HG02943 (cell line): ENCODE measurements around the gene ARHGAP21.
"Not testable (repeated sequence)": the region's sequence is repeated elsewhere in the genome, so short reads cannot be mapped to it uniquely, and the experiment has no call there.

Experiments
- ATAC-seq: cut with Tn5 transposase; IDR thresholded peaks from one replicate; pipeline ENCODE4 v1.9.1; 2021; ENCODE audit warnings: mild to moderate bottlenecking, low read depth, moderate library complexity; ENCODE audit not compliant: unreplicated experiment

The ARHGAP21 gene

GRCh38 chr10:24690961-24691512 lies 32.6 kb downstream of the ARHGAP21 start:
- ATAC-seq = no peak

GRCh38 chr10:24685958-24686540 lies 37.6 kb downstream of the ARHGAP21 start:
- ATAC-seq = no peak

- no peak for ATAC-seq
Measured at GRCh38 chr10:24683554-24683953, 40.1 kb downstream of the ARHGAP21 start.

- no peak for ATAC-seq
Measured at GRCh38 chr10:24681572-24682088, 42.1 kb downstream of the ARHGAP21 start.

GRCh38 chr10:24680647-24681524 lies 42.8 kb downstream of the ARHGAP21 start:
- ATAC-seq = no peak

GRCh38 chr10:24678757-24679156 lies 44.9 kb downstream of the ARHGAP21 start:
- ATAC-seq = no peak

- ATAC-seq = peak; percentile 56
Measured at GRCh38 chr10:24674892-24675632, 48.6 kb downstream of the ARHGAP21 start.

- ATAC-seq = no peak
Measured at GRCh38 chr10:24670964-24671670, 52.6 kb downstream of the ARHGAP21 start.

- ATAC-seq = no peak
Measured at GRCh38 chr10:24669285-24669852, 54.3 kb downstream of the ARHGAP21 start.

- no peak for ATAC-seq
Measured at GRCh38 chr10:24668247-24668646, 55.4 kb downstream of the ARHGAP21 start.

- ATAC-seq = no peak
Measured at GRCh38 chr10:24664991-24665390, 58.7 kb downstream of the ARHGAP21 start.

- no peak for ATAC-seq
Measured at GRCh38 chr10:24661376-24661775, 62.3 kb downstream of the ARHGAP21 start.

- ATAC-seq = not testable (repeated sequence)
Measured at GRCh38 chr10:24658319-24658718, 65.4 kb downstream of the ARHGAP21 start.

- ATAC-seq = not testable (repeated sequence)
Measured at GRCh38 chr10:24656326-24656725, 67.4 kb downstream of the ARHGAP21 start.

GRCh38 chr10:24652381-24652957 lies 71.2 kb downstream of the ARHGAP21 start:
- ATAC-seq = peak; percentile 75

- no peak for ATAC-seq
Measured at GRCh38 chr10:24651923-24652322, 71.8 kb downstream of the ARHGAP21 start.

- no peak for ATAC-seq
Measured at GRCh38 chr10:24650669-24651391, 72.9 kb downstream of the ARHGAP21 start.

GRCh38 chr10:24645784-24646183 lies 77.9 kb downstream of the ARHGAP21 start:
- no peak for ATAC-seq

- no peak for ATAC-seq
Measured at GRCh38 chr10:24645022-24645421, 78.7 kb downstream of the ARHGAP21 start.
